Measurements from ENCODE around the gene PYGM. TPM values are rescaled to one million over a fixed set of nuclear protein-coding genes. Genes with fewer than 3 reads are reported as not detected.

The PYGM gene
- total and polyA plus RNA-seq, 2 donors (not counting 3 experiments of a cell fraction or from before 2014, with no cell fraction given): 0.10 to 0.62 TPM

GRCh38 chr11:64729851-64730382 lies 29.9 kb downstream of the PYGM start:
- intact Hi-C loops (cut with micrococcal nuclease) (no loop called here), dilution Hi-C loops (cut with MboI; ENCODE audit: extremely low pct_ligation_motif_present, low sequenced_read_pairs) (no loop called here)
- TF ChIP-seq, protein P1, sequence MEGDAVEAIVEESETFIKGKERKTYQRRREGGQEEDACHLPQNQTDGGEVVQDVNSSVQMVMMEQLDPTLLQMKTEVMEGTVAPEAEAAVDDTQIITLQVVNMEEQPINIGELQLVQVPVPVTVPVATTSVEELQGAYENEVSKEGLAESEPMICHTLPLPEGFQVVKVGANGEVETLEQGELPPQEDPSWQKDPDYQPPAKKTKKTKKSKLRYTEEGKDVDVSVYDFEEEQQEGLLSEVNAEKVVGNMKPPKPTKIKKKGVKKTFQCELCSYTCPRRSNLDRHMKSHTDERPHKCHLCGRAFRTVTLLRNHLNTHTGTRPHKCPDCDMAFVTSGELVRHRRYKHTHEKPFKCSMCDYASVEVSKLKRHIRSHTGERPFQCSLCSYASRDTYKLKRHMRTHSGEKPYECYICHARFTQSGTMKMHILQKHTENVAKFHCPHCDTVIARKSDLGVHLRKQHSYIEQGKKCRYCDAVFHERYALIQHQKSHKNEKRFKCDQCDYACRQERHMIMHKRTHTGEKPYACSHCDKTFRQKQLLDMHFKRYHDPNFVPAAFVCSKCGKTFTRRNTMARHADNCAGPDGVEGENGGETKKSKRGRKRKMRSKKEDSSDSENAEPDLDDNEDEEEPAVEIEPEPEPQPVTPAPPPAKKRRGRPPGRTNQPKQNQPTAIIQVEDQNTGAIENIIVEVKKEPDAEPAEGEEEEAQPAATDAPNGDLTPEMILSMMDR (IDR thresholded peaks at IDR 0.05; ENCODE audit: extremely low read depth in 1 of 2, insufficient read depth in 1 of 2, low read depth in 1 of 2, low read length in 2 of 2): no peak
- TF ChIP-seq EZH2 (IDR thresholded peaks at IDR 0.05; ENCODE audit: borderline replicate concordance, low read depth, low read length, severe bottlenecking) (no peak), GATA2 (IDR thresholded peaks at IDR 0.05; ENCODE audit: insufficient read depth, insufficient read length, low read depth, low read length) (no peak), MAX (IDR thresholded peaks at IDR 0.05; ENCODE audit: insufficient read depth, insufficient read length) (no peak), POLR2A (IDR thresholded peaks at IDR 0.05; ENCODE audit: low read depth, low read length) (no peak), JUN (IDR thresholded peaks at IDR 0.05; ENCODE audit: borderline replicate concordance, insufficient read depth, insufficient read length, low read depth) (no peak), MYC (IDR thresholded peaks at IDR 0.05; ENCODE audit: low read depth, low read length) (no peak), FOS (IDR thresholded peaks at IDR 0.05; ENCODE audit: borderline replicate concordance, insufficient read depth, low read length) (no peak), POLR2AphosphoS5 (IDR thresholded peaks at IDR 0.05; ENCODE audit: insufficient read depth, low read depth, low read length) (no peak)
- DNase-seq (ENCODE audit: low read depth, low spot score) (no peak), FAIRE-seq (no peak)
- Histone ChIP-seq H3K9me1 (replicated peaks; ENCODE audit: control insufficient read depth, extremely low read depth, insufficient read depth, low read length) (no peaks in the 10 kb centered on the region), H3K4me3 (replicated peaks in 1 of 3; ENCODE audit: insufficient read depth in 1 of 3, low read depth in 1 of 3, low read length in 3 of 3) (no peak overlapping the region), H3K4me1 (ENCODE audit: control insufficient read depth, extremely low read depth, insufficient read depth, low read length) (no peaks in the 10 kb centered on the region), H3K27me3 (ENCODE audit: control insufficient read depth in 2 of 2, insufficient read depth in 2 of 2, low read length in 2 of 2) (peaks cover 3 to 9% of the 10 kb centered on the region in 2 experiments), H3K79me2 (ENCODE audit: control insufficient read depth, insufficient read depth, low read length) (no peaks in the 10 kb centered on the region), H3K9me3 (replicated peaks; ENCODE audit: control insufficient read depth, insufficient read depth, low read length) (no peaks in the 10 kb centered on the region), H3K4me2 (ENCODE audit: insufficient read depth, low read length) (no peak overlapping the region), H3K9ac (replicated peaks; ENCODE audit: extremely low read depth, insufficient read depth, low read length) (no peak overlapping the region), H4K20me1 (replicated peaks; ENCODE audit: control insufficient read depth, extremely low read depth, insufficient read depth, low read length) (no peaks in the 10 kb centered on the region), H2AFZ (ENCODE audit: low read depth, low read length) (no peak overlapping the region), H3K36me3 (ENCODE audit: control insufficient read depth in 2 of 2, extremely low read depth in 1 of 2, insufficient read depth in 2 of 2, low read length in 2 of 2) (no peaks in the 10 kb centered on the region), H3K27ac (ENCODE audit: insufficient read depth, low read depth, low read length) (no peak overlapping the region)
- POLR2A ChIA-PET: no interaction called here
- CTCF ChIA-PET: interaction anchor here (1.9 kb wide), 1 partner anchor 9 kb away, joined by 4 read pairs; no protein-coding TSS in a partner anchor
- no TSS peak for BruUV-seq (replicated peaks)

Measured in endothelial cell of umbilical vein (primary cell).